Measurements from ENCODE around the gene ILRUN. TPM values are rescaled to one million over a fixed set of nuclear protein-coding genes. Genes with fewer than 3 reads are reported as not detected.
"Not testable (repeated sequence)": the region's sequence is repeated elsewhere in the genome, so short reads cannot be mapped to it uniquely, and the experiment has no call there.

ILRUN gene
- total RNA-seq, 2 experiments from 2014 or later = 66.1 to 73.8 TPM

GRCh38 chr6:34688956-34689355, 7.6 kb downstream of the ILRUN start:
- H3K27ac Mint-ChIP-seq = no peak overlapping the region
- no peak overlapping the region for H3K4me3 Mint-ChIP-seq
- H3K9me3 Mint-ChIP-seq = peaks cover 1% of the 10 kb centered on the region
- DNase-seq (no peak), ATAC-seq (ENCODE audit: low read depth) (no peak)
- H3K27me3 Mint-ChIP-seq = no peaks in the 10 kb centered on the region
- POLR2A ChIA-PET = no interaction called here
- H3K4me1 Mint-ChIP-seq = peaks cover 40% of the 10 kb centered on the region
- peaks cover 19% of the 10 kb centered on the region for H3K36me3 Mint-ChIP-seq

DNA sequence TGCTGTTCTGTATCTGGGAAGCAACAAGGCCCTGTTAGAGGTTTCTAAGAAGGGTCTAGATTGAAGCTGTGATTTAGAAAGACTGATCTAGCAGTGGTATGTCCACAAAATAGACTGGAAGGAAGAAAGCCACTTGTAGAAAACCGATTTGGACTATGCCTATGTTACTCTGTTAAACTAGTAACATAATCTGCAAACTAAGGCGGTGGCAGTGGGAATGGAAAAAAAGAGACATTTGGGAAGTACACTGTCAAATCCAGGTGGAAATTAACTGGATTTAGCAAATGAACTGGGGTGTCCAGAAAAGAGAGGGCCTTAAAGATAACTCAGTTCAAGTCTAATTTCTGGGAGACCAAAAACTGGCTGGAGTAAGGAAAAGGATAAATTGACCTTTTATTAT, 11.6 kb downstream of the ILRUN start:
- H3K4me1 Mint-ChIP-seq = peaks cover 34% of the 10 kb centered on the region
- H3K4me3 Mint-ChIP-seq = no peak overlapping the region
- no peak overlapping the region for H3K27ac Mint-ChIP-seq
- POLR2A ChIA-PET = no interaction called here
- ATAC-seq (ENCODE audit: low read depth) = no peak
- no peaks in the 10 kb centered on the region for H3K27me3 Mint-ChIP-seq
- peaks cover 16% of the 10 kb centered on the region for H3K36me3 Mint-ChIP-seq
- DNase-seq = no peak
- peaks cover 1% of the 10 kb centered on the region for H3K9me3 Mint-ChIP-seq

DNA sequence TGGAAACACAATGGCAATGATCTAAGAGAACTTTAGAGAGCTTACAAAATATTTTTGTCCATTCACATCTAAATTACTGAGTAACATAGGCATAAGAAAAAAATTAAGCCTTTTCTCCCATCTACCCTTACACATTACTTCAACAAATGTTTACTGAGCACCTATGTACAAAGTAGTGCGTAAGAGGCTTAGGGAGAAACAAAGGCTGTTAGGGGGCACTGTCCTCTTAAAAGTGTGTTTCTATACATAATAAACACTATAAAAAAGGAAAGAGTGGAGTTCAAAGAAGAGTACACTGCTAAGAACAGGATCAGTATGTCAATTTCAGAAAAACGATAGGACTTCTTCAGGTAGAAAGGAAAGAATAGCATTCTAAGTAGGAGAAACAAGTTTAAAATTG, 12.2 kb downstream of the ILRUN start:
- peaks cover 31% of the 10 kb centered on the region for H3K4me1 Mint-ChIP-seq
- POLR2A ChIA-PET = no interaction called here
- DNase-seq (no peak), ATAC-seq (ENCODE audit: low read depth) (no peak)
- peaks cover 1% of the 10 kb centered on the region for H3K9me3 Mint-ChIP-seq
- no peaks in the 10 kb centered on the region for H3K27me3 Mint-ChIP-seq
- H3K27ac Mint-ChIP-seq = no peak overlapping the region
- peaks cover 16% of the 10 kb centered on the region for H3K36me3 Mint-ChIP-seq
- no peak overlapping the region for H3K4me3 Mint-ChIP-seq

GRCh38 chr6:34680802-34681515, 15.6 kb downstream of the ILRUN start:
- ATAC-seq (ENCODE audit: low read depth) = no peak
- Mint-ChIP-seq H3K27me3 (no peaks in the 10 kb centered on the region), H3K27ac (no peak overlapping the region), H3K36me3 (peaks cover 7% of the 10 kb centered on the region), H3K9me3 (no peaks in the 10 kb centered on the region), H3K4me3 (no peak overlapping the region), H3K4me1 (peaks cover 12% of the 10 kb centered on the region)
- POLR2A ChIA-PET = interaction anchor here (1.2 kb wide), 1 partner anchor 8 kb away, joined by 5 read pairs; no protein-coding TSS in a partner anchor
- no peak for DNase-seq

GRCh38 chr6:34680313-34680712, 16.3 kb downstream of the ILRUN start:
- DNase-seq; H3K9me3 Mint-ChIP-seq; H3K4me3 Mint-ChIP-seq; ATAC-seq (ENCODE audit: low read depth); H3K36me3 Mint-ChIP-seq; H3K27me3 Mint-ChIP-seq; H3K27ac Mint-ChIP-seq; POLR2A ChIA-PET: not testable (repeated sequence)
- peaks cover 13% of the 10 kb centered on the region for H3K4me1 Mint-ChIP-seq

DNA sequence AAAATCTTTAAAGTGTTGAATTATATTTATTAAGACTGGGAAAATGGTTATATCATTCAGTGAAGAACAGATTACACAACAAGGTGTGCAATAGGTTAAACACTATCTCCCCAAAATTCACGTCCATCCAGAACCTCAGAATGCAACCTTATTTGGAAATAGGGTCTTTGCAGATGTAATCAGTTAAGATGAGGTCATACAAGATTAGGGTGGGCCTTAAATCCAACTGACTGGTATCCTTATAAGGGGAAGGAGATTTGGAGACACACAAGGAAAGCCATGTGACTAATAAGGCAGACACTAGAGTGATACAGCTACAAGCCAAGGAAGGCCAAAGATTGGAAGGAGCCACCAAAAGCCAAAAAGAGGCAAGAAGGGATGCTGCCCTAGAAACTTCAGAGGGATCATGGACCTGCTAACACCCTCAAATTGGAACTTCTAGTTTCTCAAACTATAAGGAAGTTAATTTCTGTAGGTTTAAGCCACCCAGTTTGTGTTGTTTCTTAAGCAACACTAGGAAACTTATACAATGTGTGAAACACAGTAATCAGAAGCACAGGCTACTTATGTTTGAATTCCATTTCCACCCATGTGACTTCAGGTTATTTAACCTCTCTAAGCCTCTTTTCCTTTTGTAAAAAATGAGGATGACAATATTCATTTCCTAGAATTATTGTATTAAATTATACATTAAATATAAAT, 16.9 kb downstream of the ILRUN start:
- peaks cover 5% of the 10 kb centered on the region for H3K36me3 Mint-ChIP-seq
- no peak for DNase-seq
- POLR2A ChIA-PET = no interaction called here
- no peaks in the 10 kb centered on the region for H3K9me3 Mint-ChIP-seq
- H3K4me3 Mint-ChIP-seq = no peak overlapping the region
- no peaks in the 10 kb centered on the region for H3K27me3 Mint-ChIP-seq
- H3K4me1 Mint-ChIP-seq = peaks cover 11% of the 10 kb centered on the region
- H3K27ac Mint-ChIP-seq = no peak overlapping the region
- ATAC-seq (ENCODE audit: low read depth) = no peak

DNA sequence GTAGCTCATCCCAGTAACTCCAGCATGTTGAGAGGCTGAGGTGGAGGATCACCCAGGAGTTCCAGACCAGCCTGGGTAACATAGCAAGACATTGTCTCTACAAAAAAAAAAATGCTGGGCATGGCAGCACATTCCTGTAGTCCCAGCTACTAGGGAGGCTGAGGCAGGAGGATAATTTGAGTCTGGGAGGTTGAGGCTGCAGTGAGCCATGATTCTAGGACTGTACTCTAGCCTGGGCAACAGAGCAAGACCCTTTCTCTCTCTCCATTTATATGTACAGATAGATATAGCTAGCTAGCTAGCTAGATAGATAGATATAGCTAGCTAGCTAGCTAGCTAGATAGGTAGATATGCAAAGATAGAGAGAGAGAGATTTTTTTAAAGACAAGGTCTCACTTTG, 20.4 kb downstream of the ILRUN start:
- peaks cover 5% of the 10 kb centered on the region for H3K36me3 Mint-ChIP-seq
- DNase-seq = no peak
- no peaks in the 10 kb centered on the region for H3K9me3 Mint-ChIP-seq
- peaks cover 31% of the 10 kb centered on the region for H3K4me1 Mint-ChIP-seq
- H3K27me3 Mint-ChIP-seq = no peaks in the 10 kb centered on the region
- POLR2A ChIA-PET = interaction anchor here (0.5 kb wide), 1 partner anchor 18 kb away, joined by 3 read pairs; no protein-coding TSS in a partner anchor
- no peak overlapping the region for H3K4me3 Mint-ChIP-seq
- H3K27ac Mint-ChIP-seq = no peak overlapping the region
- ATAC-seq (ENCODE audit: low read depth) = no peak

GRCh38 chr6:34674930-34675329, 21.6 kb downstream of the ILRUN start:
- peak overlapping the region; percentile 92 for H3K27ac Mint-ChIP-seq
- not testable (repeated sequence) for H3K36me3 Mint-ChIP-seq; H3K9me3 Mint-ChIP-seq; H3K4me3 Mint-ChIP-seq; H3K27me3 Mint-ChIP-seq; ATAC-seq (ENCODE audit: low read depth); DNase-seq
- peaks cover 32% of the 10 kb centered on the region for H3K4me1 Mint-ChIP-seq
- POLR2A ChIA-PET = interaction anchor here (1.2 to 3.4 kb wide), 2 partner anchors 17 to 21 kb away, joined by 5 to 27 read pairs; partner anchors contain the start of gene ILRUN

DNA sequence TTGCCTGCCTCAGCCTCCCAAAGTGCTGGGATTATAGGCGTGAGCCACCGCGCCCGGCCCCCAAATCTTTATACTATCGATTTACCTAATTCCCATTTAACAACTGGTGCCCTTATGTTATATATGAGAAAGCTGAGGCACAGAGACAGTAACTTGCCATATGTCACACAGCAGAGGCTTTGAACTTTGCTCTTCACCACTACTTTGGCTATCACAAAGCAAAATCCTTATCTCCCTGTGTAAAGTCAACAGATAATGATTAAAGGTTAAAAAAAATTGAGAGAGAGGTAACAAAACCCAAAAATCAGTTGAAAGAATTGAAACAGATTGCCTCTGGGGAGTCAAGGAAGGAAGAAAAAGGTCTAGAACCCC, 22.3 kb downstream of the ILRUN start:
- POLR2A ChIA-PET = interaction anchor here (1.5 to 3.4 kb wide), 5 partner anchors 10 to 118 kb away, joined by 6 to 27 read pairs (median 8); partner anchors contain the start of genes BLTP3A, ILRUN and SNRPC
- no peaks in the 10 kb centered on the region for H3K27me3 Mint-ChIP-seq
- H3K27ac Mint-ChIP-seq = peak overlapping the region; percentile 92
- no peaks in the 10 kb centered on the region for H3K9me3 Mint-ChIP-seq
- DNase-seq = no peak
- H3K36me3 Mint-ChIP-seq = peaks cover 8% of the 10 kb centered on the region
- peaks cover 32% of the 10 kb centered on the region for H3K4me1 Mint-ChIP-seq
- H3K4me3 Mint-ChIP-seq = peak overlapping the region; percentile 72
- no peak for ATAC-seq (ENCODE audit: low read depth)

GRCh38 chr6:34673064-34673463, 23.5 kb downstream of the ILRUN start:
- Mint-ChIP-seq H3K4me3 (peak overlapping the region; percentile 72), H3K27ac (peak overlapping the region; percentile 92), H3K9me3 (no peaks in the 10 kb centered on the region), H3K36me3 (peaks cover 6% of the 10 kb centered on the region), H3K4me1 (peaks cover 32% of the 10 kb centered on the region), H3K27me3 (no peaks in the 10 kb centered on the region)
- no peak for DNase-seq
- POLR2A ChIA-PET = interaction anchor here (1.5 to 3.4 kb wide), 7 partner anchors 9 to 215 kb away, joined by 5 to 27 read pairs (median 8); partner anchors contain the start of genes ANKS1A, BLTP3A, ILRUN and SNRPC
- ATAC-seq (ENCODE audit: low read depth) = peak; percentile 7

DNA sequence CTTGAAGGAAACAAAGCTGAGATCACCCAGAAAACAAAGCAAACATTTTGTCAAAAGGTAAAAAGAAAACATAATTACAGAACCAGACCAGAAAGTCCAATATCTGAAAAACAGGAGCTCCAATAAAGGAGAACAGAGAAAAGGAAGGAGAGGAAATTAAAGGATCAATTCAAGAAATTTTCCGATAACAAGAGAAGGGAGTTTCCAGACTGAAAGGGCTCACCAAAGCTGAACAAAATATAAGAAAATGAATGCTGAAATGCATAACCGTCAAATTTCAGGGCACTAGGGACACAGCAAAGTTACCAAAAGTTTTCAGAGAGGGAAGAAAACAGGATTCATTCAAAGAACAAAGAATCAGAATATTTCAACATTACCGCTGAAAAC, 23.9 kb downstream of the ILRUN start:
- POLR2A ChIA-PET = interaction anchor here (1.6 to 3.4 kb wide), 6 partner anchors 8 to 216 kb away, joined by 5 to 27 read pairs (median 8); partner anchors contain the start of genes ANKS1A, BLTP3A, ILRUN and TAF11
- Mint-ChIP-seq H3K36me3 (peaks cover 6% of the 10 kb centered on the region), H3K9me3 (no peaks in the 10 kb centered on the region), H3K27me3 (no peaks in the 10 kb centered on the region), H3K27ac (peak overlapping the region; percentile 92), H3K4me1 (peaks cover 33% of the 10 kb centered on the region), H3K4me3 (peak overlapping the region; percentile 72)
- DNase-seq (no peak), ATAC-seq (ENCODE audit: low read depth) (no peak)

DNA sequence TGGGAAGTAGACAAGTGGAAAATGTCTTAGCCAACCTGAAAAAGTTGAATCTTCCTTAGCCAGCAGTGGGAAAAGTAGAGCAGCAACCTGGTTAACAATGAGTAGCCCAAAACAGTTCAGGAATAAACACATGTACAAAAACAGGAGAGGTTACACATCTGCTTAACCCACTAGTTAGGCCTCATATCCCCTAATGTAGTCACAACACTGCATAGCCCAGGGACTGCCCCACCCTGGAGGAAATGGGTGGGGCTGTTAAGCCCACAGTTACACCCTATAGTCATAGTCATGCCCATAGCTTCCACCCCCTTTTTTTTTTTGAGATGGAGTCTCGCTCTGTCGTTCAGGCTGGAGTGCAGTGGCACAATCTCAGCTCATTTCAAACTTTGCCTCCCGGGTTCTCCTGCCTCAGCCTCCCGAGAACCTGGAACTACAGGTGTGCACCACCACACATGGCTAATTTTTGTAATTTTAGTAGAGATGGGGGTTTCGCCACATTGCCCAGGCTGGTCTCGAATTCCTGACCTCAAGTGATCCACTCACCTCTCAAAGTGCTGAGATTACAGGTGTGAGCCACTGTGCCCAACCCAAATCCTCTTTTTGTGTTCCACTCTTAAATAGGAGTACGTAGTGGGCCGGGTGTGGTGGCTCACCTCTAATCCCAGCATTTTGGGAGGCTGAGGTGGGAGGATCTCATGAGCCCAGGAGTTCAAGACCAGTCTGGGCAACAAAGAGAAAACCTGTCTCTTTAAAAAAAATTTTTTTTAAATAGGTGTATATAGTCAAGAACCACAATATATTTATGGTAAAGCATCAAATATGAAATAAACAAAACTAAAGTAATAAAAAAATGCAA, 24.5 kb downstream of the ILRUN start:
- peaks cover 34% of the 10 kb centered on the region for H3K4me1 Mint-ChIP-seq
- POLR2A ChIA-PET = interaction anchor here (0.6 to 3.4 kb wide), 9 partner anchors 8 to 445 kb away, joined by 3 to 27 read pairs (median 7); partner anchors contain the start of genes ANKS1A, BLTP3A, ILRUN and TAF11
- no peaks in the 10 kb centered on the region for H3K9me3 Mint-ChIP-seq
- ATAC-seq (ENCODE audit: low read depth) (peak; percentile 99), DNase-seq (peak; percentile 59)
- H3K36me3 Mint-ChIP-seq = peaks cover 4% of the 10 kb centered on the region
- no peaks in the 10 kb centered on the region for H3K27me3 Mint-ChIP-seq
- H3K4me3 Mint-ChIP-seq = peak overlapping the region; percentile 72
- H3K27ac Mint-ChIP-seq = peak overlapping the region; percentile 92

DNA sequence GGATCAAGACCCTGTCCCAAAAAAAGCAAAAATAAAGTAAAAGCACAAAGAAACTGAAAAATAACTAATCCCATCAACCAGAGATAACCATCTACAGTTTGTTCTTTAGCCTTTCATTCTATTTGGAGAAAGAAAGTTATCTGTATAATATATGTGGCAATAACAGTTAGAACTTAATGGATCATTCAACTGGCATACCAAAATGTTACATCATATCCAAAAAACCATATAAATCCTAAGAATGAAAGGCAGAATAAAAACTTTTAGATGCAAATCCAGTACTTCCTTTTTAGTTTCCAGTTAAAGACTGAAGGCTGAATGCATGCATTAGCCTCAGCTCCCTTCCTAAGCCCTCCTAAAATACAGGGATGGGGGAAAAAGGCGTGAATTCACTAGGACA, 25.2 kb downstream of the ILRUN start:
- Mint-ChIP-seq H3K36me3 (peaks cover 3% of the 10 kb centered on the region), H3K27ac (peak overlapping the region; percentile 92), H3K4me1 (peaks cover 34% of the 10 kb centered on the region), H3K9me3 (no peaks in the 10 kb centered on the region), H3K4me3 (peak overlapping the region; percentile 72), H3K27me3 (no peaks in the 10 kb centered on the region)
- POLR2A ChIA-PET = interaction anchor here (0.6 to 3.4 kb wide), 7 partner anchors 9 to 444 kb away, joined by 3 to 27 read pairs (median 5); partner anchors contain the start of genes ANKS1A, ILRUN and TAF11
- no peak for DNase-seq
- no peak for ATAC-seq (ENCODE audit: low read depth)
